SK-N-SH treated with all-trans-retinoic acid at 6 μM for 48 hours (cell line): ENCODE results near the gene PPARD.

Source experiments
- ARNTL ChIP-seq: fragments of 450-650 bp; formaldehyde crosslinking; IDR thresholded peaks from 2 replicates; pipeline ENCODE4 v1.5.0; 2020; ENCODE audit warnings: low read depth, mild to moderate bottlenecking, moderate library complexity, borderline replicate concordance
- CREB5 ChIP-seq: fragments of 250-450 bp; sonication (Bioruptor Pico); IDR thresholded peaks from 2 replicates; pipeline ENCODE4 v1.5.1; 2020; ENCODE audit warnings: low read depth, mild to moderate bottlenecking, moderate library complexity
- CSDC2 ChIP-seq: fragments of 250-450 bp; sonication (Bioruptor Pico); IDR thresholded peaks from 2 replicates; pipeline ENCODE4 v1.5.0; 2020; ENCODE audit warnings: mild to moderate bottlenecking, moderate library complexity
- ESRRG ChIP-seq: fragments of 250-450 bp; sonication (Bioruptor Pico); IDR thresholded peaks from 2 replicates; pipeline ENCODE4 v1.6.1; 2021; ENCODE audit warnings: mild to moderate bottlenecking
- ISL1 ChIP-seq: fragments of 250-450 bp; sonication (Bioruptor Pico); IDR thresholded peaks from 2 replicates; pipeline ENCODE4 v2.1.2; 2022; ENCODE audit warnings: mild to moderate bottlenecking, moderate library complexity
- PATZ1 ChIP-seq: fragments of 250-450 bp; sonication (Bioruptor Pico); IDR thresholded peaks from 2 replicates; pipeline ENCODE4 v1.8.0; 2020; ENCODE audit warnings: mild to moderate bottlenecking, moderate library complexity, borderline replicate concordance
- RARB ChIP-seq: fragments of 250-450 bp; sonication (Bioruptor Pico); IDR thresholded peaks from 2 replicates; pipeline ENCODE4 v1.8.0; 2021; ENCODE audit warnings: mild to moderate bottlenecking, moderate library complexity
- SNAI2 ChIP-seq: fragments of 250-450 bp; sonication (Bioruptor Pico); IDR thresholded peaks from 2 replicates; pipeline ENCODE4 v1.5.0; 2020; ENCODE audit warnings: mild to moderate bottlenecking, moderate library complexity
- ZFP30 ChIP-seq: fragments of 450-650 bp; formaldehyde crosslinking; IDR thresholded peaks from 2 replicates; pipeline ENCODE4 v1.5.0; 2022; ENCODE audit warnings: mild to moderate bottlenecking, moderate library complexity
- ZNF565 ChIP-seq: fragments of 450-650 bp; formaldehyde crosslinking; conservative IDR thresholded peaks from 2 replicates; pipeline ENCODE4 v1.5.0; 2020; ENCODE audit warnings: low read depth, mild to moderate bottlenecking, moderate library complexity
- ZNF8 ChIP-seq: fragments of 450-650 bp; formaldehyde crosslinking; IDR thresholded peaks from 2 replicates; pipeline ENCODE4 v1.5.0; 2020; ENCODE audit warnings: mild to moderate bottlenecking, moderate library complexity

DNA sequence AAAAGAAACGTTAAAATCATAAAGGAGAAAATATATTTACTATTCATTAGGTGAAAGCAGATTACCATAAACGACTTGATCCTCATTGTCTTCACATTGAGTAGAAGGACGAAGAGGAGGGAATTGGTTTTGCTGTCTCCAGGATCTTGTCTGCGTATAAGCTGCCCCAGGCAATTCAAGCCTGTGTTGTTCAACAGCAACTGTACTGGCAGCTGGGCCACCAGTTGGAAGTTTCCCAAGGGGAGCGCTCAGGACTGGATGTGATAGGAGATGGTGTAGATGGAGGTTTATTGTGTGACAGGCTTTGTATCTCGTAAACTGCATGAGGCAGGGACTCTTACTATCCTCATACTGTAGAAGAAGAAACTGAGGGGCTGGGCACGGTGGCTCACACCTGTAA is 105.8 kb downstream of the PPARD start:
- TF ChIP-seq SNAI2 (CRISPR knock-in tag) (no peak), ZNF565 (CRISPR knock-in tag) (no peak), PATZ1 (no peak), ISL1 (no peak), ZNF8 (CRISPR knock-in tag) (no peak), ESRRG (CRISPR knock-in tag) (no peak), CREB5 (CRISPR knock-in tag) (no peak), RARB (CRISPR knock-in tag) (no peak), CSDC2 (no peak), ZFP30 (CRISPR knock-in tag) (no peak), ARNTL (CRISPR knock-in tag) (no peak)
